ENCODE measurements around the gene ITGB3. TPM values are rescaled to one million over a fixed set of nuclear protein-coding genes. Genes with fewer than 3 reads are reported as not detected.
A peak's percentile ranks its signal among the peaks of the same experiment; 100 is the strongest.

The ITGB3 gene
- total and polyA plus RNA-seq, 9 of the 15 experiments (the other 6 are each of a cell fraction or from before 2014, with no cell fraction given) = 0.08 to 2.6 (median 0.62) TPM; not detected in 1

- TF ChIP-seq PRDM10 (IDR thresholded peaks at IDR 0.05; ENCODE audit: partially characterized antibody) (peak; percentile 5), RBM22 (IDR thresholded peaks at IDR 0.05; ENCODE audit: low read depth, low read length, poor library complexity, severe bottlenecking) (no peak), TRIM24 (IDR thresholded peaks at IDR 0.05) (peak; percentile 10 to 18; a peak in 1 of 4 replicates), FIP1L1 (IDR thresholded peaks at IDR 0.05; ENCODE audit: low read depth, low read length, poor library complexity, severe bottlenecking) (no peak), PTRF (tag; IDR thresholded peaks at IDR 0.05) (no peak), ZNF57 (CRISPR knock-in tag; IDR thresholded peaks at IDR 0.05) (no peak), HDAC1 (IDR thresholded peaks at IDR 0.05) (peak in 1 of 2 experiments; percentile 66; a peak in 1 of 4 replicates), REST (IDR thresholded peaks at IDR 0.05; ENCODE audit: borderline replicate concordance) (peak; percentile 11; the same call in 1 of the 2 replicates), REST (CRISPR knock-in tag; IDR thresholded peaks at IDR 0.05; ENCODE audit: low read depth) (no peak), NRF1 (conservative IDR thresholded peaks at IDR 0.05 in 1 of 2, IDR thresholded peaks at IDR 0.05 in 1 of 2) (peak in 1 of 2 experiments; percentile 33; a peak in 2 of 4 replicates), CSDE1 (IDR thresholded peaks at IDR 0.05) (no peak), CXXC5 (CRISPR knock-in tag; IDR thresholded peaks at IDR 0.05) (peak; percentile 54; the same call in 1 of the 2 replicates), HDAC2 (IDR thresholded peaks at IDR 0.05) (peak; percentile 67), ZNF644 (tag; IDR thresholded peaks at IDR 0.05; ENCODE audit: low read depth) (0 out of 2 replicates have a peak, but pooled peaks have one; percentile 25), ILK (tag; IDR thresholded peaks at IDR 0.05; ENCODE audit: borderline replicate concordance, low read depth) (no peak), SREBF1 (IDR thresholded peaks at IDR 0.05; ENCODE audit: borderline replicate concordance, low read depth, low read length) (no peak), PHB2 (IDR thresholded peaks at IDR 0.05; ENCODE audit: low read depth) (0 out of 2 replicates have a peak, but pooled peaks have one; percentile 23)
Measured at GRCh38 chr17:47275245-47275984, 21.8 kb downstream of the ITGB3 start (continued).
